GM13977 (cell line): Measurements from ENCODE around the gene XPR1.

Source experiments
- DNase-seq: peaks from one replicate; pipeline ENCODE4 v3.0.0; 2012; ENCODE audit warnings: low spot score
- in situ Hi-C: fragments of 300-500 bp; cut with MboI; formaldehyde crosslinking; loops from one replicate; pipeline ENCODE4 v1.12.0; 2022; ENCODE audit warnings: low sequenced_read_pairs, low pct_unique_long_range_greater_than_20kb, mixed read lengths, inconsistent platforms; ENCODE audit not compliant: unreplicated experiment
- TF ChIP-seq, protein P1 (sequence below): IDR thresholded peaks from 2 replicates; pipeline ENCODE4 v1.5.1; 2012; ENCODE audit warnings: mild to moderate bottlenecking, control low read depth; ENCODE audit not compliant: insufficient read depth; ENCODE audit errors: extremely low read depth, missing control alignments

The XPR1 gene

GRCh38 chr1:180926164-180926981 is 294.6 kb downstream of the XPR1 start:
- no peak for DNase-seq

GRCh38 chr1:180927348-180927747 is 295.5 kb downstream of the XPR1 start:
- TF ChIP-seq, protein P1, sequence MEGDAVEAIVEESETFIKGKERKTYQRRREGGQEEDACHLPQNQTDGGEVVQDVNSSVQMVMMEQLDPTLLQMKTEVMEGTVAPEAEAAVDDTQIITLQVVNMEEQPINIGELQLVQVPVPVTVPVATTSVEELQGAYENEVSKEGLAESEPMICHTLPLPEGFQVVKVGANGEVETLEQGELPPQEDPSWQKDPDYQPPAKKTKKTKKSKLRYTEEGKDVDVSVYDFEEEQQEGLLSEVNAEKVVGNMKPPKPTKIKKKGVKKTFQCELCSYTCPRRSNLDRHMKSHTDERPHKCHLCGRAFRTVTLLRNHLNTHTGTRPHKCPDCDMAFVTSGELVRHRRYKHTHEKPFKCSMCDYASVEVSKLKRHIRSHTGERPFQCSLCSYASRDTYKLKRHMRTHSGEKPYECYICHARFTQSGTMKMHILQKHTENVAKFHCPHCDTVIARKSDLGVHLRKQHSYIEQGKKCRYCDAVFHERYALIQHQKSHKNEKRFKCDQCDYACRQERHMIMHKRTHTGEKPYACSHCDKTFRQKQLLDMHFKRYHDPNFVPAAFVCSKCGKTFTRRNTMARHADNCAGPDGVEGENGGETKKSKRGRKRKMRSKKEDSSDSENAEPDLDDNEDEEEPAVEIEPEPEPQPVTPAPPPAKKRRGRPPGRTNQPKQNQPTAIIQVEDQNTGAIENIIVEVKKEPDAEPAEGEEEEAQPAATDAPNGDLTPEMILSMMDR: no peak
- no peak for DNase-seq

More at GRCh38 chr1:180926164-180926981, 294.6 kb downstream of the XPR1 start:
- in situ Hi-C loops: no loop called here
- TF ChIP-seq, protein P1: no peak

DNA sequence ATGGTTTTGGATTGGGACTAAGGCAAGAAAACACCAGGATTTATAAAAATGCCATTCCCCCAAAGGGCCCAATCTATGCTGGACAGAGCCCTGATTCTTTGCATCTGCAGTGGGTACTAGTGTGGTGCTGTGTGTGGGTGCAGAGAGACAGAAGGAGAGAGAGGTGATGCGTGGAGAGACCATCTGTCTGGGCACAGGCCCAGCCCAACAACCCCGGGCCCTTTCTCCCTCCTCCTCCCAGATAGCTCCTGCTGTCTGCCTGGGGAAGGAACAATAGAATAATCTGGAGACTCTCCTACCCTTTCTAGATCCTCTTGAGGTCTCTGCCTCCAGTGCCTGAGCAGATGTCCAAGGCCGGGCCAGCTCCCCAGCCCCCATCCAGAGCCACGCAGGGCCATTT is 296.0 kb downstream of the XPR1 start:
- no peak for DNase-seq
- TF ChIP-seq, protein P1: no peak
- in situ Hi-C loops: no loop called here

More at GRCh38 chr1:180927348-180927747, 295.5 kb downstream of the XPR1 start:
- in situ Hi-C loops: no loop called here

DNA sequence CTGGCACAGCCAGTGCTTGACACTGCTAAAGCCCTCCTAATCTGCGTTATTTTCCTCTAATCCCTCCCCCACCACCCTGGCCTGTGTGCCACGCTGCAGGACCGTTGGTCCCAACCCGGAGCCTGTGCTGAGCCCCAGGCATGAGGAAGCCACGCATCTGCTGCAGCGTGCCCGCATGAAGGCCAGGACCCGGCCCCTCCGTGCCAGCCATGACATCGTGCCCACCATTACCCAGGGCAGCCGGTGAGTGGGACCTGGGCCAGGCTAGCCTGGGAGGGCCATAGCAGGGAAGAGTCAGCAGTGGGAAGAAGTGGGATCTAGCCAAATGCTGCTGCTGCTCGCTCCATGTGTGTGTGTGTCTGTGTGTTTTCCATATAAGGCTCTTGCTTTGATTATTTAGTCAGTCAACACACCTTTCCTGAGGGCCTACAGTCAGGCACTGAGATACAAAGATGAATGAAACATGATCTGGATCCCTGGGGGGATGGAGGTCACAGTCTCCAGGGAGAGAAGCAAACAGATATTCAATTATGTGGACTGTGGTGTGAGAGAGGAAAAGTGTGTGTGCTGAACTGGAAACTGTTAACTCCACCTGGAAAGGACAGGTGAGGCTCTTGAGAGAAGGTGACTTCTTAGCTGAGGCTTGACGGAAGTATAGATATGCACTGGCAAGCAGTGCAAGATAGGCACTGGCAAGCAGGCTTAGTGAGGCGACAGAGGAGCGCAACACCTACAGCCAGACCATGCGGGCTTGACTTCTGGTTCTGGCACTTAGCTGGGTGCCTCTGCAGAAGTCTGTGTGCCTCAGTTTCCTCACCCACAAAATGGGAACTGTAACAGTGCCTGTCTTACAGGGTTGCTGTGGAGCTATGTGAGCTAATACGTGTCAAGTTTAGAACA is 296.8 kb downstream of the XPR1 start:
- no peak for DNase-seq
- TF ChIP-seq, protein P1: no peak
- in situ Hi-C loops: no loop called here

DNA sequence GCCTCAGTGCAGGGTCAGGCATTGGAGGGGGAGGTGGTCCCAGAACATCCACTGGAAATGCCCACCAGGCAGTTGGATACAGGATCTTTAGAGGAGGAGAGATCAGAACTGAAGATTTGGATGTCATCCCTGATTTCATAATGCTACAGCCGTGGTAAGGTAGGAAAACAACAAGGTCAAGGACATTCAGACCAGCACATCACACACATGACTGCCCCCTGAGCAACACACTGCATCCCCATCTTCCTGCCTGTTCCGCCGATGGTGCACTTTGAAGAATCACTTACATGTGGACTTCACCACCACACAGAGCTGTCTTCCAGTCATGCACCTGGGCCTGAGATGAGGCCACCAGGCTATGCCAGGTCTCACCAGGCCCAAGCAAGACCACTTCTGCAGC is 297.6 kb downstream of the XPR1 start:
- TF ChIP-seq, protein P1: no peak
- DNase-seq: no peak
- in situ Hi-C loops: no loop called here

DNA sequence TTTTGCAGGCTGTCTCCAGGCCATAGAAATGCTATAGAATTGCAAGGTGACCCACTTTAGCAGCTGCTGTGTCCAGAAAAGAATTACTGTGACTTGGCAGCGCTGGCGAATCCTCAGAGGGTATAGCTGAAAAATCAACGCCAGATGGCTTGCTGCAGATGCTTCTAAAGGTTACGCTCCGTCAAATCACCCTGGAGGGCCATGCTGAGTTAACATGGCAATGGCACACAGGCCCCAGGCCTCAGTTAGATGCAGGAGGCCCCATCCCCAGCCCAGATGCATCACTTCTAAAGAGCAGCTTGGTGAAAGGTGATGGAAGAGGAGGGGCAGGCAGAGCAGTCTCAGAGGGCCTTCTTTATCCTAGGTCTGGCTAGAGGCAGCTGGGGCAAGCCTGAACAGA is 298.9 kb downstream of the XPR1 start:
- no peak for DNase-seq
- TF ChIP-seq, protein P1: no peak
- in situ Hi-C loops: no loop called here
